ENCODE results near the gene SCGN.

DNA sequence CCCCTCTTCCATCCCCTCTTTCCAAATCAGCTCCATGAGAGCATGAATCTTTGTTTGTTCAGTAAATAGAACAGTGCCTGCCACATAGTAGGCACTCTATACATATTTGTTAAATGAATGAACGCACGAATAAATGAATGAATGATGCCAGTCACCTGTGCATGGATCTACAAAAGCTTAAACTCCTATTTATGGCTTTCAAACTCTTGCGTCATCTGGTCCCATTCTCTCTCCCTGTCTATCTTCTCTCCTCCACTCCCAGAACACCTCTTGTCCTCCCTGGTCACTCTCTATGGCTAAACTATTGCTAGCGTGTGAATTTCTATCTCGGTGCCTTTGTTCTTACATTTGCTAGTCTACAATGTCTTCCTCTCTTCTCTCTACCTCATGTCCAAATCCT is 24.8 kb downstream of the SCGN start:
- no peak for TF ChIP-seq POLR2AphosphoS5 (IDR thresholded peaks at IDR 0.05; ENCODE audit: low read depth, low read length)
- TF ChIP-seq, protein P1, sequence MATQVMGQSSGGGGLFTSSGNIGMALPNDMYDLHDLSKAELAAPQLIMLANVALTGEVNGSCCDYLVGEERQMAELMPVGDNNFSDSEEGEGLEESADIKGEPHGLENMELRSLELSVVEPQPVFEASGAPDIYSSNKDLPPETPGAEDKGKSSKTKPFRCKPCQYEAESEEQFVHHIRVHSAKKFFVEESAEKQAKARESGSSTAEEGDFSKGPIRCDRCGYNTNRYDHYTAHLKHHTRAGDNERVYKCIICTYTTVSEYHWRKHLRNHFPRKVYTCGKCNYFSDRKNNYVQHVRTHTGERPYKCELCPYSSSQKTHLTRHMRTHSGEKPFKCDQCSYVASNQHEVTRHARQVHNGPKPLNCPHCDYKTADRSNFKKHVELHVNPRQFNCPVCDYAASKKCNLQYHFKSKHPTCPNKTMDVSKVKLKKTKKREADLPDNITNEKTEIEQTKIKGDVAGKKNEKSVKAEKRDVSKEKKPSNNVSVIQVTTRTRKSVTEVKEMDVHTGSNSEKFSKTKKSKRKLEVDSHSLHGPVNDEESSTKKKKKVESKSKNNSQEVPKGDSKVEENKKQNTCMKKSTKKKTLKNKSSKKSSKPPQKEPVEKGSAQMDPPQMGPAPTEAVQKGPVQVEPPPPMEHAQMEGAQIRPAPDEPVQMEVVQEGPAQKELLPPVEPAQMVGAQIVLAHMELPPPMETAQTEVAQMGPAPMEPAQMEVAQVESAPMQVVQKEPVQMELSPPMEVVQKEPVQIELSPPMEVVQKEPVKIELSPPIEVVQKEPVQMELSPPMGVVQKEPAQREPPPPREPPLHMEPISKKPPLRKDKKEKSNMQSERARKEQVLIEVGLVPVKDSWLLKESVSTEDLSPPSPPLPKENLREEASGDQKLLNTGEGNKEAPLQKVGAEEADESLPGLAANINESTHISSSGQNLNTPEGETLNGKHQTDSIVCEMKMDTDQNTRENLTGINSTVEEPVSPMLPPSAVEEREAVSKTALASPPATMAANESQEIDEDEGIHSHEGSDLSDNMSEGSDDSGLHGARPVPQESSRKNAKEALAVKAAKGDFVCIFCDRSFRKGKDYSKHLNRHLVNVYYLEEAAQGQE (IDR thresholded peaks at IDR 0.05; ENCODE audit: insufficient read depth in 1 of 2, low read depth in 2 of 2, low read length in 2 of 2): no peak
- no peak for TF ChIP-seq SIN3A (IDR thresholded peaks at IDR 0.05; ENCODE audit: borderline replicate concordance, insufficient read depth, low read length)
- TF ChIP-seq TAF1 (IDR thresholded peaks at IDR 0.05; ENCODE audit: borderline replicate concordance, insufficient read depth, low read length): no peak
- TF ChIP-seq FOXP2 (optimal IDR thresholded peaks at IDR 0.05; ENCODE audit: borderline replicate concordance, extremely low read depth, extremely low read length, insufficient read depth): no peak

Data from PFSK-1 (cell line).